HFFc6 (cell line): ENCODE measurements around the gene AEN. TPM values are rescaled to one million over a fixed set of nuclear protein-coding genes. Genes with fewer than 3 reads are reported as not detected.

Experiments used
- DNase-seq: peaks from one replicate; pipeline ENCODE4 v3.0.0-alpha.2; 2018
- H3K27ac Mint-ChIP-seq: 2 replicates; pipeline ENCODE4 v1.8.0; 2020; ENCODE audit warnings: mild to moderate bottlenecking, mixed read lengths
- H3K27me3 Mint-ChIP-seq: 2 replicates; pipeline ENCODE4 v1.8.0; 2021; ENCODE audit warnings: mild to moderate bottlenecking, moderate library complexity, mixed read lengths; ENCODE audit not compliant: insufficient read depth
- H3K36me3 Mint-ChIP-seq: 2 replicates; pipeline ENCODE4 v1.8.0; 2021; ENCODE audit warnings: low read depth, mixed read lengths
- H3K4me1 Mint-ChIP-seq: 2 replicates; pipeline ENCODE4 v1.8.0; 2020; ENCODE audit warnings: low read depth, mixed read lengths
- H3K4me3 Mint-ChIP-seq: 2 replicates; pipeline ENCODE4 v1.8.0; 2020; ENCODE audit warnings: mild to moderate bottlenecking, moderate library complexity, mixed read lengths
- H3K9me3 Mint-ChIP-seq: 2 replicates; pipeline ENCODE4 v1.8.0; 2020; ENCODE audit warnings: mild to moderate bottlenecking, mixed read lengths
- microRNA-seq: library from miRNA; unstranded; fragments of <30 nt; microRNA quantifications from one replicate; pipeline ENCODE4, GENCODE V29; 2019
- total RNA-seq, 6 experiments: library from RNA; stranded (reverse); fragmentation: NEBNext Ultra II Directional; extraction: Animal tissue kit (Norgen Biotek cat#: 25700); gene quantifications; 2 replicates in 1 of 6; 3 replicates in 5 of 6; pipeline ENCODE4 v1.2.3, GENCODE V29; 2021
- TF ChIP-seq, protein P1 (sequence below): fragments of 200-600 bp; sonication (generic); IDR thresholded peaks from 2 replicates; pipeline ENCODE4 v1.5.0; 2021; ENCODE audit warnings: antibody characterized with exemption, mild to moderate bottlenecking

The AEN gene
- total RNA-seq, 6 experiments from 2014 or later: 65.4 to 73.4 (median 67.8) TPM

DNA sequence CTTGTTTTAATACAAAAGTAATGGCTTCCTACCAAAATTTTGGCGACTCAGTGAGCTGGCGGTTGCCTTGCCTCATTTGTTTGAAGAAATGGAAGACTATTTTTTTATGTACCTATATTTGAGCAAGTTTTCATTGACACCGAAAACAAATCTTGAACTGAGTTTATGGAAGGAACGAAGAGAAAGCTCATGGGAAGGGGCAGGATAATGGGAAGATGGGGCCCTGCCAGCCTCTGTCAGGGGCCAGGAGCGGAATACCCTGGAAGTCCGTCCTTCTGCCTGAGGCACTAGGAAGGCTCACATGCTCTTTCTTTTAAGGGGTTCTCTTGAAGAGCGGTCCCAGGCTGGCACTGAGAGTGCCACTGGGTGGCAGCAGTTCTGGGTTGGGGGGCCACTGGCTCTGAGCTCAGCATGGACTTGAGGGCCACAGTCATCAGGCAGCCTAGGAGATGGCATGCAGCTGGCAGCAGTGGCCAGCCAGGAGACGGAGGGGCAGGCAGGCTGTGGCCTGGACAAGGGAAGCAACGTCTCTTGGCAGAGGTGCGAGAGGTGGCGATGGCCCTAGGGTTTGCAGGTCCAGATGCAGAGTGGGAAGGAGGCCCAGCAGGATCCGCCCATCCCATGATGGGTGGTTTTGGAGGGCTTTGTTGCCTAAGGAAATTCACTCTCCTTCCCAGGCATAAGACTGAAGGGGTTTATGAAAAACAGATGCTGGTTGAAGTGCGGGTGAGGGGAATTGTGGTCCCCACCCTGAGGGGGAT, 59.3 kb downstream of the AEN start:
- DNase-seq: no peak
- no peaks in the 10 kb centered on the region for H3K4me1 Mint-ChIP-seq
- TF ChIP-seq, protein P1, sequence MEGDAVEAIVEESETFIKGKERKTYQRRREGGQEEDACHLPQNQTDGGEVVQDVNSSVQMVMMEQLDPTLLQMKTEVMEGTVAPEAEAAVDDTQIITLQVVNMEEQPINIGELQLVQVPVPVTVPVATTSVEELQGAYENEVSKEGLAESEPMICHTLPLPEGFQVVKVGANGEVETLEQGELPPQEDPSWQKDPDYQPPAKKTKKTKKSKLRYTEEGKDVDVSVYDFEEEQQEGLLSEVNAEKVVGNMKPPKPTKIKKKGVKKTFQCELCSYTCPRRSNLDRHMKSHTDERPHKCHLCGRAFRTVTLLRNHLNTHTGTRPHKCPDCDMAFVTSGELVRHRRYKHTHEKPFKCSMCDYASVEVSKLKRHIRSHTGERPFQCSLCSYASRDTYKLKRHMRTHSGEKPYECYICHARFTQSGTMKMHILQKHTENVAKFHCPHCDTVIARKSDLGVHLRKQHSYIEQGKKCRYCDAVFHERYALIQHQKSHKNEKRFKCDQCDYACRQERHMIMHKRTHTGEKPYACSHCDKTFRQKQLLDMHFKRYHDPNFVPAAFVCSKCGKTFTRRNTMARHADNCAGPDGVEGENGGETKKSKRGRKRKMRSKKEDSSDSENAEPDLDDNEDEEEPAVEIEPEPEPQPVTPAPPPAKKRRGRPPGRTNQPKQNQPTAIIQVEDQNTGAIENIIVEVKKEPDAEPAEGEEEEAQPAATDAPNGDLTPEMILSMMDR: peak; percentile 25; the same call in 1 of the 2 replicates

DNA sequence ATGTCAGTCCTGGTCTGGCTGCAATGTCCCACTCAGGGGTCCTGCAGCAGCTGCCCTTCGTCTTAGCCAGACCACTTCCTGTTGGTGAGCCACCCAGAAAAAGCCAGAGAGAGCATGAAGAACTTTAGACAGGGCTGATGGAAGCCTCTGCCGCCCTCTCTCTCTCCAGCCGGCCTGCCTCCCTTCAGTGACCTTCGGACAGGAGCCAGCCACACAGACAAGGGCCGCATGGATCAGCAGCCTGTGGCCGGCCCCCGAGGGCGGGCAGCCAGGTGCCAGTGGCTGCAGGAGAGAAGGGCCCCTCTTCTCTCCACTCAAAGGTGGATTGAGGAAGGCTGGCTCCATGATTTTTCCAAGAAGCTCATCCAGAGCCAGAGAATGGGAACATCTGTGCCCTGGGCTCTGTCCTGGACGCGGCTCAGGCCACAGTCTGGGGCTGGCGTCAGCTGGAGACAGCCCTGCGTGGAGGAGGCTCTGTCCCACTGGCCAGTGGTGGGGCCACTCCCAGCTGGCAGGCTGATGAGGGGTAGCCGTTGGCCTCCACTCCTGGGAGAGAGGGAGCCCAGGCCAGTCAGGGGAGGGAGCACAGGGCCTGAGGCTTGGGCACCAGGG, 60.6 kb downstream of the AEN start:
- H3K27ac Mint-ChIP-seq: no peak overlapping the region
- H3K4me1 Mint-ChIP-seq: no peaks in the 10 kb centered on the region
- TF ChIP-seq, protein P1: no peak
- no peaks in the 10 kb centered on the region for H3K36me3 Mint-ChIP-seq
- peaks cover 14% of the 10 kb centered on the region for H3K27me3 Mint-ChIP-seq
- no peak overlapping the region for H3K4me3 Mint-ChIP-seq
- H3K9me3 Mint-ChIP-seq: no peaks in the 10 kb centered on the region
- no peak for DNase-seq

More for the DNA sequence above, 59.3 kb downstream of the AEN start:
- H3K36me3 Mint-ChIP-seq: no peaks in the 10 kb centered on the region
- no peaks in the 10 kb centered on the region for H3K9me3 Mint-ChIP-seq
- H3K27me3 Mint-ChIP-seq: peaks cover 15% of the 10 kb centered on the region
- no peak overlapping the region for H3K4me3 Mint-ChIP-seq
- H3K27ac Mint-ChIP-seq: no peak overlapping the region

Small RNA genes within 50 kb of the gene (microRNA-seq; reads per million reads assigned to microRNA genes)
- gene MIR1179 (not detected), gene MIR3529 (not detected), gene MIR7-2 (not detected)

Other genes starting within 250 kb of the AEN start
- 10 to 100 TPM; 27.3 to 31.3 (median 29.0) TPM for gene MRPL46, start 154.0 kb upstream of the AEN start, total RNA-seq
- gene MRPS11, start 153.6 kb upstream of the AEN start, total RNA-seq: 10 to 100 TPM; 63.4 to 75.9 (median 69.4) TPM
- gene DET1, start 74.7 kb upstream of the AEN start, total RNA-seq: 1 to 10 TPM; 4.9 to 7.1 (median 6.2) TPM
- gene ISG20, start 17.7 kb downstream of the AEN start, total RNA-seq: 1 to 10 TPM in 1 of 6 experiments, under 1 TPM in 5; 0.47 to 1.5 (median 0.76) TPM
- under 1 TPM in 3 of 6 experiments, not detected in 3; 0.02 to 0.14 (median 0.10) TPM for gene ACAN, start 182.1 kb downstream of the AEN start, total RNA-seq